Activated CD8-positive, alpha-beta memory T cell treated with anti-CD3 and anti-CD28 coated beads, Interleukin-2, amount 10 ng/mL, durations not matched to agents 7 days and 5 days (primary cell): ENCODE data around the gene SERPINA6. TPM values are rescaled to one million over a fixed set of nuclear protein-coding genes. Genes with fewer than 3 reads are reported as not detected.
"Not testable (repeated sequence)": the region's sequence is repeated elsewhere in the genome, so short reads cannot be mapped to it uniquely, and the experiment has no call there.

ENCODE experiments used
- ATAC-seq: fragments of 150-1000 bp; cut with Tn5 transposase; one replicate; pipeline ENCODE4 v1.10.0; 2021; ENCODE audit warnings: moderate library complexity
- CTCF ChIA-PET: fragments of 350-600 bp; sonication (Branson Sonifier 250); formaldehyde crosslinking; loops from one replicate; lab custom pipeline; 2021; ENCODE audit warnings: antibody characterized with exemption; lab: Charles Lee
- DNase-seq: peaks from one replicate; pipeline ENCODE4 v3.0.0-alpha.2; 2020
- H3K27ac Mint-ChIP-seq: one replicate; pipeline ENCODE4 v1.8.0; 2021; ENCODE audit warnings: mild to moderate bottlenecking, mixed read lengths
- H3K27me3 Mint-ChIP-seq: one replicate; pipeline ENCODE4 v1.8.0; 2021; ENCODE audit warnings: mixed read lengths
- H3K36me3 Mint-ChIP-seq: one replicate; pipeline ENCODE4 v1.8.0; 2021; ENCODE audit warnings: mild to moderate bottlenecking, mixed read lengths
- H3K4me1 Mint-ChIP-seq: one replicate; pipeline ENCODE4 v1.8.0; 2021; ENCODE audit warnings: mixed read lengths
- H3K4me3 Mint-ChIP-seq: one replicate; pipeline ENCODE4 v1.8.0; 2021; ENCODE audit warnings: mild to moderate bottlenecking, moderate library complexity, mixed read lengths
- H3K9me3 Mint-ChIP-seq: one replicate; pipeline ENCODE4 v1.8.0; 2022; ENCODE audit warnings: low read depth, mixed read lengths
- total RNA-seq, 2 experiments: library from RNA; stranded (reverse); gene quantifications; one replicate each; pipeline ENCODE4 v1.2.3, GENCODE V29; 2021

Gene SERPINA6
- not detected for total RNA-seq

GRCh38 chr14:94322648-94323570, at the start of gene SERPINA6:
SERPINA6 (minus strand) TSS chr14:94323336; CDS start chr14:94314648, 8,688 bp downstream.
- ATAC-seq (no peak), DNase-seq (no peak)
- Mint-ChIP-seq H3K36me3 (no peaks in the 10 kb centered on the region), H3K4me3 (no peak within 1 kb of the TSS), H3K27me3 (peaks cover 3% of the 10 kb centered on the region), H3K4me1 (no peaks in the 10 kb centered on the region), H3K27ac (no peak within 1 kb of the TSS), H3K9me3 (no peaks in the 10 kb centered on the region)
- CTCF ChIA-PET, result no interaction called here

- no peak for DNase-seq
- ATAC-seq, result no peak
- no peak overlapping the region for H3K4me3 Mint-ChIP-seq
- no peaks in the 10 kb centered on the region for H3K27me3 Mint-ChIP-seq
- H3K4me1 Mint-ChIP-seq, result no peaks in the 10 kb centered on the region
- no peaks in the 10 kb centered on the region for H3K36me3 Mint-ChIP-seq
- no peak overlapping the region for H3K27ac Mint-ChIP-seq
- no peaks in the 10 kb centered on the region for H3K9me3 Mint-ChIP-seq
- CTCF ChIA-PET, result no interaction called here
Measured at GRCh38 chr14:94372021-94372605, 49.0 kb upstream of the SERPINA6 start.

- Mint-ChIP-seq H3K27me3 (no peaks in the 10 kb centered on the region), H3K4me3 (no peak overlapping the region)
- no peak for DNase-seq
Measured at GRCh38 chr14:94370524-94370910, 47.4 kb upstream of the SERPINA6 start.

GRCh38 chr14:94369766-94370523, 46.8 kb upstream of the SERPINA6 start:
- H3K4me1 Mint-ChIP-seq, H3K27ac Mint-ChIP-seq, DNase-seq, H3K9me3 Mint-ChIP-seq, H3K27me3 Mint-ChIP-seq, CTCF ChIA-PET, H3K4me3 Mint-ChIP-seq, ATAC-seq, H3K36me3 Mint-ChIP-seq: not testable (repeated sequence)

More at GRCh38 chr14:94370524-94370910, 47.4 kb upstream of the SERPINA6 start:
- Mint-ChIP-seq H3K9me3 (no peaks in the 10 kb centered on the region), H3K36me3 (no peaks in the 10 kb centered on the region), H3K27ac (no peak overlapping the region), H3K4me1 (no peaks in the 10 kb centered on the region)
- CTCF ChIA-PET, result no interaction called here
- no peak for ATAC-seq

GRCh38 chr14:94368956-94369355, 45.8 kb upstream of the SERPINA6 start:
- Mint-ChIP-seq H3K27ac (no peak overlapping the region), H3K27me3 (no peaks in the 10 kb centered on the region), H3K4me3 (no peak overlapping the region), H3K4me1 (no peaks in the 10 kb centered on the region), H3K9me3 (no peaks in the 10 kb centered on the region), H3K36me3 (no peaks in the 10 kb centered on the region)
- CTCF ChIA-PET, result no interaction called here
- ATAC-seq, result no peak
- DNase-seq, result no peak

GRCh38 chr14:94368243-94368590, 45.1 kb upstream of the SERPINA6 start:
- Mint-ChIP-seq H3K27me3 (no peaks in the 10 kb centered on the region), H3K4me1 (no peaks in the 10 kb centered on the region), H3K27ac (no peak overlapping the region), H3K4me3 (no peak overlapping the region), H3K9me3 (no peaks in the 10 kb centered on the region), H3K36me3 (no peaks in the 10 kb centered on the region)
- CTCF ChIA-PET, result no interaction called here
- ATAC-seq (no peak), DNase-seq (no peak)

- DNase-seq (no peak), ATAC-seq (no peak)
- Mint-ChIP-seq H3K4me3 (no peak overlapping the region), H3K36me3 (no peaks in the 10 kb centered on the region), H3K27me3 (no peaks in the 10 kb centered on the region), H3K9me3 (no peaks in the 10 kb centered on the region), H3K4me1 (no peaks in the 10 kb centered on the region), H3K27ac (no peak overlapping the region)
- CTCF ChIA-PET, result no interaction called here
Measured at GRCh38 chr14:94367347-94368242, 44.5 kb upstream of the SERPINA6 start.

- no peak for DNase-seq
- CTCF ChIA-PET, result interaction anchor here (0.6 kb wide), 1 partner anchor 62 kb away, joined by 3 read pairs; no protein-coding TSS in a partner anchor
- H3K36me3 Mint-ChIP-seq, result no peaks in the 10 kb centered on the region
Measured at GRCh38 chr14:94366146-94366915, 43.2 kb upstream of the SERPINA6 start, which contains the start of gene SERPINA2. SERPINA2 (minus strand) TSS chr14:94366698.

GRCh38 chr14:94365624-94366023, 42.5 kb upstream of the SERPINA6 start:
- CTCF ChIA-PET, result interaction anchor here (0.6 kb wide), 1 partner anchor 63 kb away, joined by 3 read pairs; no protein-coding TSS in a partner anchor

More at GRCh38 chr14:94366146-94366915, 43.2 kb upstream of the SERPINA6 start, which contains the start of gene SERPINA2:
- H3K9me3 Mint-ChIP-seq, result no peaks in the 10 kb centered on the region
- no peak within 1 kb of the TSS for H3K4me3 Mint-ChIP-seq
- no peaks in the 10 kb centered on the region for H3K27me3 Mint-ChIP-seq
- no peak within 1 kb of the TSS for H3K27ac Mint-ChIP-seq
- no peaks in the 10 kb centered on the region for H3K4me1 Mint-ChIP-seq
- no peak for ATAC-seq

GRCh38 chr14:94364964-94365363, 41.8 kb upstream of the SERPINA6 start:
- no peak for ATAC-seq
- H3K4me1 Mint-ChIP-seq, result no peaks in the 10 kb centered on the region
- CTCF ChIA-PET, result no interaction called here
- H3K27ac Mint-ChIP-seq, result no peak overlapping the region
- H3K36me3 Mint-ChIP-seq, result no peaks in the 10 kb centered on the region
- H3K9me3 Mint-ChIP-seq, result no peaks in the 10 kb centered on the region
- H3K4me3 Mint-ChIP-seq, result no peak overlapping the region
- DNase-seq, result no peak
- H3K27me3 Mint-ChIP-seq, result peaks cover 2% of the 10 kb centered on the region

More at GRCh38 chr14:94365624-94366023, 42.5 kb upstream of the SERPINA6 start:
- no peaks in the 10 kb centered on the region for H3K4me1 Mint-ChIP-seq
- no peak overlapping the region for H3K4me3 Mint-ChIP-seq
- H3K9me3 Mint-ChIP-seq, result no peaks in the 10 kb centered on the region
- H3K27ac Mint-ChIP-seq, result no peak overlapping the region
- no peak for DNase-seq
- H3K27me3 Mint-ChIP-seq, result no peaks in the 10 kb centered on the region
- no peaks in the 10 kb centered on the region for H3K36me3 Mint-ChIP-seq
- no peak for ATAC-seq

- DNase-seq, result no peak
- no peaks in the 10 kb centered on the region for H3K4me1 Mint-ChIP-seq
- H3K27me3 Mint-ChIP-seq, result peaks cover 2% of the 10 kb centered on the region
- no peak for ATAC-seq
- CTCF ChIA-PET, result no interaction called here
- H3K27ac Mint-ChIP-seq, result no peak overlapping the region
- H3K4me3 Mint-ChIP-seq, result no peak overlapping the region
- no peaks in the 10 kb centered on the region for H3K9me3 Mint-ChIP-seq
- H3K36me3 Mint-ChIP-seq, result no peaks in the 10 kb centered on the region
Measured at GRCh38 chr14:94364037-94364436, 40.9 kb upstream of the SERPINA6 start.

GRCh38 chr14:94363151-94363624, 40.1 kb upstream of the SERPINA6 start:
- H3K27me3 Mint-ChIP-seq, result peaks cover 3% of the 10 kb centered on the region
- ATAC-seq (no peak), DNase-seq (no peak)
- H3K9me3 Mint-ChIP-seq, result no peaks in the 10 kb centered on the region
- no peak overlapping the region for H3K27ac Mint-ChIP-seq
- CTCF ChIA-PET, result no interaction called here
- H3K4me1 Mint-ChIP-seq, result no peaks in the 10 kb centered on the region
- no peak overlapping the region for H3K4me3 Mint-ChIP-seq
- H3K36me3 Mint-ChIP-seq, result no peaks in the 10 kb centered on the region
